SK-N-SH (cell line): Measurements from ENCODE around the gene TRPV6. TPM values are rescaled to one million over a fixed set of nuclear protein-coding genes. Genes with fewer than 3 reads are reported as not detected.

ENCODE experiments used
- CTCF ChIA-PET: fragments of 300-600, 350-600 bp; formaldehyde crosslinking; extraction: SDS; loops from one replicate; lab custom pipeline; 2021; lab: Yijun Ruan, JAX
- POLR2A ChIA-PET: fragments of 350-600 bp; sonication (Branson Sonifier 250); formaldehyde crosslinking; extraction: SDS; loops from one replicate; lab custom pipeline; 2020; ENCODE audit warnings: antibody characterized with exemption, inconsistent platforms; lab: Yijun Ruan, JAX
- DNase-seq: peaks from one replicate; pipeline ENCODE4 v3.0.0; 2012
- H2AFZ ChIP-seq: fragments of 200-600 bp; sonication (generic); 2 replicates; pipeline ENCODE4 v1.8.1; 2016; ENCODE audit warnings: antibody characterized with exemption, mild to moderate bottlenecking, low read depth
- H3F3A ChIP-seq: fragments of 200-600 bp; sonication (generic); replicated peaks from 2 replicates; pipeline ENCODE3; 2016; ENCODE audit warnings: antibody characterized with exemption, mild to moderate bottlenecking; ENCODE audit not compliant: insufficient read depth
- H3K27ac ChIP-seq, 2 experiments: fragments of 200-500 bp in 1 of 2; fragments of 200-600 bp in 1 of 2; sonication (Bioruptor generic) in 1 of 2; sonication (generic), shearing (Covaris generic) in 1 of 2; 2 replicates each; pipeline versions ENCODE4 v1.5.1 to v1.6.1; 2014 to 2016; ENCODE audit warnings: low read depth in 2 of 2, inconsistent platforms in 1 of 2, low read length in 1 of 2, mild to moderate bottlenecking in 1 of 2, mixed read lengths in 1 of 2
- H3K27me3 ChIP-seq: fragments of 200-600 bp; sonication (generic), shearing (Covaris generic); 2 replicates; pipeline ENCODE4 v1.6.1; 2016; ENCODE audit warnings: mixed run types; ENCODE audit not compliant: insufficient read depth
- H3K36me3 ChIP-seq, 2 experiments: fragments of 200-500 bp in 1 of 2; fragments of 200-600 bp in 1 of 2; sonication (Bioruptor generic) in 1 of 2; sonication (generic) in 1 of 2; replicated peaks in 1 of 2; 2 replicates each; pipeline versions ENCODE3 to v1.5.1; 2014 to 2016; ENCODE audit warnings: low read length in 1 of 2, mild to moderate bottlenecking in 1 of 2; ENCODE audit not compliant: insufficient read depth in 2 of 2, control insufficient read depth in 1 of 2
- H3K4me1 ChIP-seq, 2 experiments: fragments of 200-500 bp in 1 of 2; fragments of 200-600 bp in 1 of 2; sonication (Bioruptor generic) in 1 of 2; sonication (generic), shearing (Covaris generic) in 1 of 2; 2 replicates each; pipeline versions ENCODE4 v1.5.1 to v1.6.1; 2014 to 2016; ENCODE audit warnings: low read depth in 1 of 2, low read length in 1 of 2, mixed run types in 1 of 2; ENCODE audit not compliant: insufficient read depth in 2 of 2, control insufficient read depth in 1 of 2
- H3K4me2 ChIP-seq: fragments of 200-600 bp; sonication (generic), shearing (Covaris generic); 2 replicates; pipeline ENCODE4 v1.6.1; 2017; ENCODE audit warnings: mixed run types
- H3K4me3 ChIP-seq, 2 experiments: fragments of 200-500 bp in 1 of 2; fragments of 200-600 bp in 1 of 2; sonication (Bioruptor generic) in 1 of 2; sonication (generic), shearing (Covaris generic) in 1 of 2; 2 replicates each; pipeline versions ENCODE4 v1.5.1 to v1.8.1; 2014 to 2016; ENCODE audit warnings: low read depth in 2 of 2, inconsistent platforms in 1 of 2, low read length in 1 of 2, mild to moderate bottlenecking in 1 of 2, mixed read lengths in 1 of 2, moderate library complexity in 1 of 2
- H3K79me2 ChIP-seq: fragments of 200-600 bp; sonication (generic); 2 replicates; pipeline ENCODE4 v1.8.1; 2017; ENCODE audit warnings: mild to moderate bottlenecking; ENCODE audit not compliant: insufficient read depth
- H3K9ac ChIP-seq: fragments of 200-600 bp; sonication (generic); 2 replicates; pipeline ENCODE4 v1.6.1; 2017; ENCODE audit warnings: mixed run types
- H3K9me2 ChIP-seq: fragments of 200-600 bp; sonication (generic); 2 replicates; pipeline ENCODE4 v1.6.1; 2017; ENCODE audit warnings: mixed run types
- H3K9me3 ChIP-seq: fragments of 200-600 bp; sonication (generic); 2 replicates; pipeline ENCODE4 v1.6.1; 2017; ENCODE audit warnings: mixed run types, mild to moderate bottlenecking, moderate library complexity
- H4K20me1 ChIP-seq: fragments of 200-600 bp; sonication (generic); 2 replicates; pipeline ENCODE4 v1.6.1; 2017; ENCODE audit warnings: mild to moderate bottlenecking, mixed run types; ENCODE audit not compliant: insufficient read depth
- REST ChIP-seq: IDR thresholded peaks from 2 replicates; pipeline ENCODE4 v1.6.1; 2012; ENCODE audit warnings: mild to moderate bottlenecking, low read depth, low read length, moderate library complexity
- TAF1 ChIP-seq: IDR thresholded peaks from 2 replicates; pipeline ENCODE4 v1.6.1; 2012; ENCODE audit warnings: low read depth, mild to moderate bottlenecking, low read length, moderate library complexity, borderline replicate concordance
- WGBS: methylation state at CpG from one replicate; pipeline ENCODE4 v1.1.6; 2017; ENCODE audit warnings: low lambda C conversion rate; 5-methylcytosine and 5-hydroxymethylcytosine counted together
- polyA plus RNA-seq, 3 experiments: library from polyadenylated mRNA; depleted of rRNA; stranded (reverse); fragments of >200 nt; gene quantifications; 2 replicates each; pipeline ENCODE4 v1.2.3, GENCODE V29; 2012
- TF ChIP-seq, protein P1 (sequence below): fragments of 150-350 bp; IDR thresholded peaks from 2 replicates; pipeline ENCODE4 v1.6.1; 2017; ENCODE audit warnings: antibody characterized with exemption, low read length, low read depth, borderline replicate concordance

Gene TRPV6
- polyA plus RNA-seq, 1 of the 3 experiments (the other 2 are of a cell fraction), result not detected

- ChIA-PET POLR2A (no interaction called here), CTCF (interaction anchor here (0.6 to 12.2 kb wide), 13 partner anchors 10 to 420 kb away, joined by 3 to 154 read pairs (median 5); partner anchors contain the start of gene EPHB6)
- H3K9me2 ChIP-seq, result no peaks in the 10 kb centered on the region
- no peaks in the 10 kb centered on the region for H3K4me1 ChIP-seq
- TF ChIP-seq, protein P1, sequence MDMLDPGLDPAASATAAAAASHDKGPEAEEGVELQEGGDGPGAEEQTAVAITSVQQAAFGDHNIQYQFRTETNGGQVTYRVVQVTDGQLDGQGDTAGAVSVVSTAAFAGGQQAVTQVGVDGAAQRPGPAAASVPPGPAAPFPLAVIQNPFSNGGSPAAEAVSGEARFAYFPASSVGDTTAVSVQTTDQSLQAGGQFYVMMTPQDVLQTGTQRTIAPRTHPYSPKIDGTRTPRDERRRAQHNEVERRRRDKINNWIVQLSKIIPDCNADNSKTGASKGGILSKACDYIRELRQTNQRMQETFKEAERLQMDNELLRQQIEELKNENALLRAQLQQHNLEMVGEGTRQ, result no peak
- no peak overlapping the region for H3K4me3 ChIP-seq
- WGBS, result 59% methylated on average over 17 of the region's 18 CpGs
- H3K36me3 ChIP-seq, result no peaks in the 10 kb centered on the region
- no peak for DNase-seq
- H4K20me1 ChIP-seq, result no peaks in the 10 kb centered on the region
- H2AFZ ChIP-seq, result no peak overlapping the region
- no peak overlapping the region for H3K27ac ChIP-seq
- H3F3A ChIP-seq, result no peaks in the 10 kb centered on the region
- no peaks in the 10 kb centered on the region for H3K9me3 ChIP-seq
- no peaks in the 10 kb centered on the region for H3K79me2 ChIP-seq
- H3K9ac ChIP-seq, result no peak overlapping the region
- no peak overlapping the region for H3K4me2 ChIP-seq
- H3K27me3 ChIP-seq, result peaks cover 11% of the 10 kb centered on the region
Measured at GRCh38 chr7:142867398-142868187, 18.0 kb downstream of the TRPV6 start.

- H3K4me1 ChIP-seq, result no peaks in the 10 kb centered on the region
- no peaks in the 10 kb centered on the region for H3K79me2 ChIP-seq
- CTCF ChIA-PET, result interaction anchor here (0.7 to 12.2 kb wide), 25 partner anchors 10 to 419 kb away, joined by 3 to 154 read pairs (median 6); partner anchors contain the start of gene EPHB6
- H3K9me2 ChIP-seq, result no peaks in the 10 kb centered on the region
- no peak overlapping the region for H2AFZ ChIP-seq
- no peaks in the 10 kb centered on the region for H3K9me3 ChIP-seq
- no peak overlapping the region for H3K9ac ChIP-seq
- H3K27me3 ChIP-seq, result peaks cover 11% of the 10 kb centered on the region
- H3K36me3 ChIP-seq, result no peaks in the 10 kb centered on the region
- H3K27ac ChIP-seq, result no peak overlapping the region
- no peak for TF ChIP-seq TAF1
- TF ChIP-seq REST, result no peak
- no peak overlapping the region for H3K4me3 ChIP-seq
- WGBS, result 24% methylated on average over 4 of the region's 4 CpGs
- POLR2A ChIA-PET, result no interaction called here
- no peaks in the 10 kb centered on the region for H4K20me1 ChIP-seq
- no peaks in the 10 kb centered on the region for H3F3A ChIP-seq
- H3K4me2 ChIP-seq, result no peak overlapping the region
- DNase-seq, result no peak
Measured at GRCh38 chr7:142867097-142867378, 18.5 kb downstream of the TRPV6 start.
